Thyroid gland (tissue), 4 donors: ENCODE data around the gene SPOCK1. TPM values are rescaled to one million over a fixed set of nuclear protein-coding genes. Genes with fewer than 3 reads are reported as not detected.

ENCODE experiments used
- DNase-seq, 2 donors: peaks; one replicate each; pipeline ENCODE4 v3.0.0-alpha.2; 2019
- H3K27ac ChIP-seq, 3 donors: fragments of 200-600 bp; sonication (generic); 1 replicate in 2 of 3; 2 replicates in 1 of 3; pipeline ENCODE4 v1.5.1; 2016 to 2019; ENCODE audit warnings: mild to moderate bottlenecking in 1 of 3, moderate library complexity in 1 of 3
- H3K27me3 ChIP-seq: fragments of 200-600 bp; sonication (generic); one replicate; pipeline ENCODE4 v1.5.1; 2019
- H3K36me3 ChIP-seq, 2 donors: fragments of 200-600 bp; sonication (generic); one replicate each; pipeline ENCODE4 v1.5.1; 2016 to 2019
- H3K4me1 ChIP-seq, 2 donors: fragments of 200-600 bp; sonication (generic); one replicate each; pipeline ENCODE4 v1.5.1; 2017 to 2019
- H3K4me3 ChIP-seq, 3 donors: fragments of 200-600 bp; sonication (generic); replicated peaks in 1 of 3; 1 replicate in 2 of 3; 2 replicates in 1 of 3; pipeline ENCODE4 v1.5.1; 2016; ENCODE audit warnings: mild to moderate bottlenecking in 1 of 3
- H3K9me3 ChIP-seq: fragments of 200-600 bp; sonication (generic); one replicate; pipeline ENCODE4 v1.5.1; 2017
- POLR2A ChIP-seq, 2 donors: fragments of 450-650 bp; IDR thresholded peaks; one replicate each; pipeline ENCODE4 v1.6.1; 2017; ENCODE audit warnings: antibody characterized with exemption in 2 of 2, mild to moderate bottlenecking in 2 of 2, moderate library complexity in 1 of 2
- WGBS, 2 donors: methylation state at CpG; one replicate each; pipeline ENCODE4 v1.1.5; 2017; 5-methylcytosine and 5-hydroxymethylcytosine counted together
- intact Hi-C: fragments of 100-400 bp; cut with DNase I; formaldehyde crosslinking; loops from one replicate; pipeline ENCODE4 v1.15.1; 2023
- total RNA-seq, 4 donors: library from RNA; depleted of rRNA; stranded (reverse); fragments of >200 nt; gene quantifications; one replicate each; pipeline ENCODE4 v1.2.3, GENCODE V29; 2016
- TF ChIP-seq, protein P1 (sequence below), 6 experiments: fragments of 200-600 bp in 3 of 6; fragments of 450-650 bp in 3 of 6; sonication (generic) in 3 of 6; IDR thresholded peaks; one replicate each; pipeline ENCODE4 v1.5.1; 2016 to 2019; ENCODE audit warnings: antibody characterized with exemption in 6 of 6, mild to moderate bottlenecking in 2 of 6, inconsistent platforms in 1 of 6, moderate library complexity in 1 of 6

The SPOCK1 gene
- total RNA-seq, 4 donors from 2014 or later = 15.8 to 34.1 (median 27.5) TPM

DNA sequence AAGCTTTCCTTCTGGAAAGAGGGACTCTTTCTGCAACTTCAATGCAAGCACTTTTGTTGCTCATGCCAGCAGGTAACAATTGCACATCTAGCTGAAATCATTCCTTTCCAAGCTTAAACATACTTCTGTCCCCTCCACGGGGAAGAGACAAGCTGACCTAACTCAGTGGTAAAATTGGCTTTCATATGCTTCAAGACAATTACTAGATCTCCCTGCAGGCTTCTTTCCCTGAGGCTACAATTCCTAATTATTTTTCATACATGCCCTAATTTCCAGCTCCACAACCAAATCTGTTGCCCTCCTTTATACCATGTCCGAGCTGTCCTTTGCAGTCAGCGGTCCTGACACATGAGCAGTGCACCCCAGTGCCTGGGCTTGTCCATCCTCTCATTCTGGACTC, 324.9 kb downstream of the SPOCK1 start:
- intact Hi-C loops = no loop called here
- no peak overlapping the region for H3K27ac ChIP-seq

DNA sequence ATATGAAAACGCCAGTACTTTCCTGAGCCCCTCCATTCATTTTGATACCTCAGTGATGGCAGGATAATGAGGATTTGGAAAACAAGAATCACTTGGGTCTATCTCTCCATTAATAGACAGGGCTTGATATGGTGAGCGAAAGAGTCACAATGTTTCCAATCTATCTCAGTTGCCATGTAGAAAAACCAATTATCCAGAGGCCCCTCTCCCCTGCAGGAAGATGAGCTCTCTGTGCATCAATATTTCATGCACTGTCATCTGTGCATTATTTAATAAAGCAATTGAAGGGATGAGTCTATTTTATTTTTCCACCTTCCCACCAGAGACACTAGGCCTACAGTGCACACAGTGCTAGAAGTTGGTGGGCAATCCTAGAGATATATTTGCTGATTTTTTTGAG, 326.9 kb downstream of the SPOCK1 start:
- Histone ChIP-seq H3K27me3 (no peaks in the 10 kb centered on the region), H3K36me3 (no peaks in the 10 kb centered on the region), H3K4me3 (no peak overlapping the region), H3K27ac (no peak overlapping the region), H3K4me1 (peaks cover 0 to 15% of the 10 kb centered on the region in 2 donors), H3K9me3 (no peaks in the 10 kb centered on the region)
- intact Hi-C loops = no loop called here
- WGBS, 2 donors = 47 to 68% methylated on average over 2 of the region's 2 CpGs
- TF ChIP-seq POLR2A (IDR thresholded peaks at IDR 0.05) = no peak
- TF ChIP-seq, protein P1, sequence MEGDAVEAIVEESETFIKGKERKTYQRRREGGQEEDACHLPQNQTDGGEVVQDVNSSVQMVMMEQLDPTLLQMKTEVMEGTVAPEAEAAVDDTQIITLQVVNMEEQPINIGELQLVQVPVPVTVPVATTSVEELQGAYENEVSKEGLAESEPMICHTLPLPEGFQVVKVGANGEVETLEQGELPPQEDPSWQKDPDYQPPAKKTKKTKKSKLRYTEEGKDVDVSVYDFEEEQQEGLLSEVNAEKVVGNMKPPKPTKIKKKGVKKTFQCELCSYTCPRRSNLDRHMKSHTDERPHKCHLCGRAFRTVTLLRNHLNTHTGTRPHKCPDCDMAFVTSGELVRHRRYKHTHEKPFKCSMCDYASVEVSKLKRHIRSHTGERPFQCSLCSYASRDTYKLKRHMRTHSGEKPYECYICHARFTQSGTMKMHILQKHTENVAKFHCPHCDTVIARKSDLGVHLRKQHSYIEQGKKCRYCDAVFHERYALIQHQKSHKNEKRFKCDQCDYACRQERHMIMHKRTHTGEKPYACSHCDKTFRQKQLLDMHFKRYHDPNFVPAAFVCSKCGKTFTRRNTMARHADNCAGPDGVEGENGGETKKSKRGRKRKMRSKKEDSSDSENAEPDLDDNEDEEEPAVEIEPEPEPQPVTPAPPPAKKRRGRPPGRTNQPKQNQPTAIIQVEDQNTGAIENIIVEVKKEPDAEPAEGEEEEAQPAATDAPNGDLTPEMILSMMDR (IDR thresholded peaks at IDR 0.05) = no peak
- DNase-seq = no peak

More for the DNA sequence above, 324.9 kb downstream of the SPOCK1 start:
- no peaks in the 10 kb centered on the region for H3K27me3 ChIP-seq
- no peaks in the 10 kb centered on the region for H3K36me3 ChIP-seq
- H3K4me3 ChIP-seq = no peak overlapping the region
- TF ChIP-seq, protein P1 (IDR thresholded peaks at IDR 0.05) = no peak
- TF ChIP-seq POLR2A (IDR thresholded peaks at IDR 0.05) = no peak
- no peak for DNase-seq
- WGBS, 2 donors = 75 to 84% methylated on average over 3 of the region's 3 CpGs
- H3K9me3 ChIP-seq = no peaks in the 10 kb centered on the region
- H3K4me1 ChIP-seq = peaks cover 0 to 15% of the 10 kb centered on the region in 2 donors

DNA sequence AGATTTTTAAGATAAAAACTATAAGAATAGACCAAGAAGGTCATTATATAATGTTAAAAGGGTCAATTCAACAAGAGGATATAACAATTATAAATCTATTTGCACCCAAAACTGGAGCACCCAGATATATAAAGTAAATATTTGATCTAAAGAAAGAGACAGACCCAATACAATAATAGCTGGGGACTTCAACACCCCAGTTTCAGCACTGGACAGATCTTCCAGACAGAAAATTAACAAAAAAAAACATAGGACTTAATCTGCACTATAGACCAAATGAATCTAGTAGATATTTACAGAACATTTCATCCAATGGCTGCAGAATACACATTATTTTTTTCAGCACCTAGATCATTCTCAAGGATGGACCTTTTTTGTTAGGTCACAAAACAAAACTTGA, 331.9 kb downstream of the SPOCK1 start:
- H3K36me3 ChIP-seq = no peaks in the 10 kb centered on the region
- H3K4me1 ChIP-seq = peaks cover 0 to 15% of the 10 kb centered on the region in 2 donors
- TF ChIP-seq, protein P1 (IDR thresholded peaks at IDR 0.05) = no peak
- no peak for TF ChIP-seq POLR2A (IDR thresholded peaks at IDR 0.05)
- intact Hi-C loops = no loop called here
- H3K27me3 ChIP-seq = no peaks in the 10 kb centered on the region
- DNase-seq = no peak
- no peak overlapping the region for H3K27ac ChIP-seq
- no peaks in the 10 kb centered on the region for H3K9me3 ChIP-seq
- H3K4me3 ChIP-seq = no peak overlapping the region

DNA sequence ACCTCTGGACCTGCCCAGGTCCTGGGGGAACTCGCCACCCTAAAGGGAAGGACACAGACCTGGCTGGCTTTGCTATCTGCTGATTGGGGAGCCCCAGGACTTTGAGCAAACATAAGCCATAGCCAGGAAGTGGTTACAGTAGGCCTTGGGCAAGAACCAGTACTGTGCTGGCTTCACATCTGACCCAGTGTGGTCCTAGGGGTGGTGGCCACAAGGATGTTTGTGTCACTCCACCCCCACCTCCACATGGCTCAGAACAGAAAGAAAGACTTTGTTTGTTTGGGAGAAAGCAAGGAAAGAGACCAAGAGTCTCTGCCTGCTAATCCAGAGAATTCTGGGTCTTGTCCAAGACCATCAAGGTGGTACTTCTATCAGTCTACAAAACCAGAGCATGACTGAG, 334.2 kb downstream of the SPOCK1 start:
- H3K9me3 ChIP-seq = no peaks in the 10 kb centered on the region
- TF ChIP-seq, protein P1 (IDR thresholded peaks at IDR 0.05) = no peak
- TF ChIP-seq POLR2A (IDR thresholded peaks at IDR 0.05) = no peak
- H3K36me3 ChIP-seq = no peaks in the 10 kb centered on the region
- intact Hi-C loops = no loop called here
- H3K27me3 ChIP-seq = no peaks in the 10 kb centered on the region
- no peak for DNase-seq
- no peak overlapping the region for H3K4me3 ChIP-seq
- WGBS, 2 donors = 91 to 92% methylated on average over 1 of the region's 1 CpG
- H3K27ac ChIP-seq = no peak overlapping the region
- peaks cover 0 to 8% of the 10 kb centered on the region in 2 donors for H3K4me1 ChIP-seq

DNA sequence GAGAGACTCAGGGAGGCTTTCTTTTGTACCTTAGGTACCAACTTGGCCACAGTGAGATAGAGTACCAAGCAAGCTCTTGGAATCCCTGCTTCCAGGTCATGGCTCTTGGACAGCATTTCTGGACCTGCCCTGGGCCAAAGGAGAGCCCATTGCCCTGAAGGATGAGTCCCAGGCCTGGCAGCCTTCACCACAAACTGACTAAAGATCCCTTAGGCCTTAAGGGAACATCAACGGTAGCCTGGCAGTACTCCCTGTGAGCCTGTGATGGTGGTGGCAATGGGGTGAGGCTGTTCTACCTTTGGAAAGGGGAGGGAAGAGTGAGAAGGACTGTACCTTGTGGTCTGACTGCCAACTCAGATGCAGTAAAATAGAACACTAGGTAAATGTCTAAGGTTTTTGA, 334.6 kb downstream of the SPOCK1 start:
- no peak overlapping the region for H3K4me3 ChIP-seq
- peaks cover 0 to 3% of the 10 kb centered on the region in 2 donors for H3K4me1 ChIP-seq
- intact Hi-C loops = no loop called here
- DNase-seq = no peak
- no peaks in the 10 kb centered on the region for H3K36me3 ChIP-seq
- H3K9me3 ChIP-seq = no peaks in the 10 kb centered on the region
- WGBS, 2 donors = 81 to 85% methylated on average over 1 of the region's 1 CpG
- H3K27ac ChIP-seq = no peak overlapping the region
- TF ChIP-seq POLR2A (IDR thresholded peaks at IDR 0.05) = no peak
- TF ChIP-seq, protein P1 (IDR thresholded peaks at IDR 0.05) = no peak
- H3K27me3 ChIP-seq = no peaks in the 10 kb centered on the region
